H9 (cell line): ENCODE data around the gene CTDNEP1. TPM values are rescaled to one million over a fixed set of nuclear protein-coding genes. Genes with fewer than 3 reads are reported as not detected.

Experiments
- DNase-seq: peaks from one replicate; pipeline ENCODE4 v3.0.0-alpha.2; 2017
- H2AFZ ChIP-seq: one replicate; pipeline ENCODE4 v1.6.1; 2013; ENCODE audit warnings: mild to moderate bottlenecking, low read length, control low read depth, moderate library complexity
- H2AK5ac ChIP-seq: 2 replicates; pipeline ENCODE4 v1.6.1; 2013; ENCODE audit warnings: low read length, control low read depth, mixed read lengths; ENCODE audit not compliant: insufficient read length
- H2BK120ac ChIP-seq: one replicate; pipeline ENCODE4 v1.6.1; 2013; ENCODE audit warnings: low read depth, mild to moderate bottlenecking, low read length, control low read depth, inconsistent platforms; ENCODE audit not compliant: poor library complexity, severe bottlenecking
- H2BK12ac ChIP-seq: 2 replicates; pipeline ENCODE4 v1.6.1; 2013; ENCODE audit warnings: low read length, control low read depth, mixed read lengths, low read depth; ENCODE audit not compliant: insufficient read length
- H2BK15ac ChIP-seq: 2 replicates; pipeline ENCODE4 v1.6.1; 2013; ENCODE audit warnings: low read depth, low read length, control low read depth
- H2BK20ac ChIP-seq: one replicate; pipeline ENCODE4 v1.6.1; 2013; ENCODE audit warnings: low read depth, mild to moderate bottlenecking, low read length, control low read depth, inconsistent platforms; ENCODE audit not compliant: poor library complexity, severe bottlenecking
- H2BK5ac ChIP-seq: 2 replicates; pipeline ENCODE4 v1.6.1; 2013; ENCODE audit warnings: low read length, control low read depth, mixed read lengths; ENCODE audit not compliant: insufficient read length
- H3K14ac ChIP-seq: 2 replicates; pipeline ENCODE4 v1.6.1; 2013; ENCODE audit warnings: low read length, control low read depth; ENCODE audit not compliant: insufficient read depth
- H3K18ac ChIP-seq: 2 replicates; pipeline ENCODE4 v1.6.1; 2013; ENCODE audit warnings: low read depth, mild to moderate bottlenecking, mixed read lengths, low read length, control low read depth; ENCODE audit not compliant: insufficient read length
- H3K23ac ChIP-seq: 2 replicates; pipeline ENCODE4 v1.6.1; 2013; ENCODE audit warnings: low read length, control low read depth, mixed read lengths, low read depth; ENCODE audit not compliant: insufficient read length
- H3K23me2 ChIP-seq: 2 replicates; pipeline ENCODE4 v1.6.1; 2013; ENCODE audit warnings: low read depth, mild to moderate bottlenecking, mixed read lengths, low read length, control low read depth; ENCODE audit not compliant: insufficient read length, poor library complexity, severe bottlenecking
- H3K27ac ChIP-seq: 2 replicates; pipeline ENCODE4 v1.5.1; 2013; ENCODE audit warnings: low read length, control low read depth, mixed read lengths, low read depth; ENCODE audit not compliant: insufficient read length
- H3K27me3 ChIP-seq: 2 replicates; pipeline ENCODE4 v1.6.1; 2013; ENCODE audit warnings: low read length, control low read depth, inconsistent platforms; ENCODE audit not compliant: insufficient read depth
- H3K4ac ChIP-seq: 2 replicates; pipeline ENCODE4 v1.6.1; 2013; ENCODE audit warnings: low read depth, mild to moderate bottlenecking, control low read depth, inconsistent platforms, low read length, moderate library complexity
- H3K4me1 ChIP-seq: 2 replicates; pipeline ENCODE4 v1.6.1; 2013; ENCODE audit warnings: low read length, control low read depth, inconsistent platforms; ENCODE audit not compliant: insufficient read depth
- H3K4me2 ChIP-seq: 2 replicates; pipeline ENCODE4 v1.6.1; 2013; ENCODE audit warnings: low read length, control low read depth, mixed read lengths; ENCODE audit not compliant: insufficient read length, insufficient read depth
- H3K56ac ChIP-seq: 2 replicates; pipeline ENCODE4 v1.6.1; 2013; ENCODE audit warnings: low read depth, mild to moderate bottlenecking, mixed read lengths, low read length, control low read depth; ENCODE audit not compliant: insufficient read length
- H3K79me1 ChIP-seq: 2 replicates; pipeline ENCODE4 v1.6.1; 2013; ENCODE audit warnings: low read depth, mild to moderate bottlenecking, moderate library complexity, low read length, control low read depth, inconsistent platforms; ENCODE audit not compliant: insufficient read depth, poor library complexity, severe bottlenecking
- H3K79me2 ChIP-seq: 2 replicates; pipeline ENCODE4 v1.6.1; 2013; ENCODE audit warnings: low read length, control low read depth, inconsistent platforms; ENCODE audit not compliant: insufficient read depth
- H3K9ac ChIP-seq: 2 replicates; pipeline ENCODE4 v1.6.1; 2013; ENCODE audit warnings: low read length, control low read depth, mixed read lengths; ENCODE audit not compliant: insufficient read length; ENCODE audit errors: extremely low read depth
- H3K9me3 ChIP-seq: one replicate; pipeline ENCODE4 v1.6.1; 2013; ENCODE audit warnings: low read depth, low read length, inconsistent platforms; ENCODE audit not compliant: control insufficient read depth
- H3T11ph ChIP-seq: one replicate; pipeline ENCODE4 v1.6.1; 2013; ENCODE audit warnings: mild to moderate bottlenecking, low read length, control low read depth, inconsistent platforms
- H4K20me1 ChIP-seq: one replicate; pipeline ENCODE4 v1.6.1; 2013; ENCODE audit not compliant: control insufficient read depth, insufficient read length, insufficient read depth
- H4K5ac ChIP-seq: 2 replicates; pipeline ENCODE4 v1.6.1; 2013; ENCODE audit warnings: low read depth, mild to moderate bottlenecking, mixed read lengths, low read length, control low read depth; ENCODE audit not compliant: insufficient read length
- H4K8ac ChIP-seq: replicated peaks from 2 replicates; pipeline ENCODE4 v1.6.1; 2013; ENCODE audit warnings: low read length, control low read depth, mixed read lengths, low read depth; ENCODE audit not compliant: insufficient read length
- H4K91ac ChIP-seq: 2 replicates; pipeline ENCODE4 v1.6.1; 2013; ENCODE audit warnings: low read depth, mild to moderate bottlenecking, moderate library complexity, mixed read lengths, low read length, control low read depth; ENCODE audit not compliant: insufficient read length
- H3K27ac Mint-ChIP-seq, 3 experiments: 2 replicates in 2 of 3; 3 replicates in 1 of 3; pipeline ENCODE4 v1.8.0; 2020 to 2021; ENCODE audit warnings: mixed read lengths in 3 of 3, mild to moderate bottlenecking in 1 of 3, moderate library complexity in 1 of 3
- H3K27me3 Mint-ChIP-seq: 2 replicates; pipeline ENCODE4 v1.8.0; 2021; ENCODE audit warnings: low read depth, mild to moderate bottlenecking, moderate library complexity, mixed read lengths
- H3K36me3 Mint-ChIP-seq, 3 experiments: 2 replicates in 2 of 3; 3 replicates in 1 of 3; pipeline ENCODE4 v1.8.0; 2020 to 2021; ENCODE audit warnings: low read depth in 3 of 3, mixed read lengths in 3 of 3; ENCODE audit not compliant: insufficient read depth in 1 of 3
- H3K4me1 Mint-ChIP-seq, 2 experiments: 2 replicates each; pipeline ENCODE4 v1.8.0; 2020; ENCODE audit warnings: mixed read lengths in 2 of 2
- H3K4me3 Mint-ChIP-seq, 2 experiments: 2 replicates in 1 of 2; 3 replicates in 1 of 2; pipeline ENCODE4 v1.8.0; 2020 to 2021; ENCODE audit warnings: mild to moderate bottlenecking in 2 of 2, mixed read lengths in 2 of 2, moderate library complexity in 1 of 2
- H3K9me3 Mint-ChIP-seq, 2 experiments: 2 replicates in 1 of 2; 3 replicates in 1 of 2; pipeline ENCODE4 v1.8.0; 2020; ENCODE audit warnings: mild to moderate bottlenecking in 2 of 2, mixed read lengths in 2 of 2, moderate library complexity in 1 of 2
- CTCF ChIP-seq: fragments of 200-600 bp; sonication (generic); conservative IDR thresholded peaks from 3 replicates; pipeline ENCODE4 v1.8.0; 2021; ENCODE audit warnings: antibody characterized with exemption, mild to moderate bottlenecking
- WGBS: extraction: QIAGEN DNeasy Blood & Tissue Kit; methylation state at CpG from one replicate; pipeline ENCODE4 v1.1.7; 2013; ENCODE audit warnings: missing lambda C conversion rate, low lambda C conversion rate, mixed read lengths; ENCODE audit not compliant: insufficient read length; ENCODE audit errors: extremely low coverage; 5-methylcytosine and 5-hydroxymethylcytosine counted together
- total RNA-seq: library from RNA; stranded (reverse); gene quantifications from 2 replicates; pipeline ENCODE4 v1.2.1, GENCODE V29; 2021

Gene CTDNEP1
- total RNA-seq, 1 experiment from 2014 or later: 134 TPM

DNA sequence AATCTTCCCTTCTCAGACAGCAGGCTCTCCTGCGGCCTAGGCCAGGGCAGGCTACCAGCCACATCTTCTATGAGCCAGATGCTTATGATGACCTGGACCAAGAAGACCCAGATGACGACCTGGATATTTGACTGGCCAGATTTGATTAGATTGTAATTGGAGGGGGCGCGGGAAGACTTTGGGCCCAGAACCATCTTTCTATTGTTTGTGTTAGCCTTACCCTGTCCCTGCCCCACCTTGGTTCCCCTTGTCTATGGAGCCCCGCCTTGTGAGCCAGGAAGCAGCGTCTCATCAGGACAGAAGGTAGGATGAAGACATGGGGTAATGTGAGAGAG, 8.0 kb upstream of the CTDNEP1 start:
- Histone ChIP-seq H2BK20ac (no peak overlapping the region), H4K20me1 (no peaks in the 10 kb centered on the region), H3K79me2 (peaks cover 8% of the 10 kb centered on the region; the same call in 1 of the 2 replicates), H3K4me1 (peaks cover 4% of the 10 kb centered on the region; the same call in 1 of the 2 replicates), H3K27me3 (no peaks in the 10 kb centered on the region), H3K4me2 (no peak overlapping the region), H2BK120ac (no peak overlapping the region), H3K23me2 (peaks cover 25% of the 10 kb centered on the region), H2BK15ac (no peak overlapping the region), H3T11ph (no peak overlapping the region), H2AFZ (no peak overlapping the region), H4K91ac (no peak overlapping the region), H3K4ac (no peak overlapping the region), H2AK5ac (no peak overlapping the region), H4K8ac (no peak overlapping the region), H3K9ac (no peak overlapping the region), H3K9me3 (no peaks in the 10 kb centered on the region), H3K79me1 (no peaks in the 10 kb centered on the region), H4K5ac (no peak overlapping the region), H3K56ac (no peak overlapping the region), H2BK5ac (no peak overlapping the region), H3K23ac (no peak overlapping the region), H3K14ac (no peak overlapping the region), H3K18ac (no peak overlapping the region), H2BK12ac (no peak overlapping the region), H3K27ac (no peak overlapping the region)
- peak overlapping the region; percentile 59 to 86 for H3K4me3 Mint-ChIP-seq
- peaks cover 19 to 57% (median 44%) of the 10 kb centered on the region in 3 experiments for H3K36me3 Mint-ChIP-seq
- no peak for DNase-seq
- H3K27ac Mint-ChIP-seq: peak overlapping the region in 1 of 3 experiments; percentile 88; a peak in 3 of 7 replicates
- no CpG with 5 or more reads among the region's 6 CpGs for WGBS
- no peak for TF ChIP-seq CTCF
- H3K27me3 Mint-ChIP-seq: peaks cover 2% of the 10 kb centered on the region
- peaks cover 0 to 4% of the 10 kb centered on the region in 2 experiments; a peak in 1 of 5 replicates for H3K9me3 Mint-ChIP-seq
- H3K4me1 Mint-ChIP-seq: peaks cover 22 to 35% of the 10 kb centered on the region in 2 experiments
